ENCODE measurements around the gene TAF1B.

- TF ChIP-seq ZZZ3 (IDR thresholded peaks at IDR 0.05; ENCODE audit: control insufficient read depth, insufficient read length, low read depth) (no peak), USF1 (IDR thresholded peaks at IDR 0.05; ENCODE audit: borderline replicate concordance, extremely low read length, insufficient read depth, low read depth, low read length) (no peak), TAF1 (IDR thresholded peaks at IDR 0.05; ENCODE audit: borderline replicate concordance, low read depth, low read length) (no peak), NFIC (IDR thresholded peaks at IDR 0.05; ENCODE audit: low read depth, low read length) (no peak), MEF2A (IDR thresholded peaks at IDR 0.05; ENCODE audit: insufficient read depth, low read depth, low read length) (no peak)
Measured at GRCh38 chr2:9937968-9938367, 94.7 kb downstream of the TAF1B start.

Measured in GM12878 (cell line).